Muscle layer of colon (tissue), 2 donors: ENCODE measurements around the gene C16orf87.
"Not testable (repeated sequence)": the region's sequence is repeated elsewhere in the genome, so short reads cannot be mapped to it uniquely, and the experiment has no call there.

Source experiments
- H3K27ac ChIP-seq: one replicate; pipeline ENCODE4 v1.7.0; 2013; ENCODE audit warnings: low read depth, mild to moderate bottlenecking, low read length, moderate library complexity
- H3K27me3 ChIP-seq, 2 donors: one replicate each; pipeline ENCODE4 v1.7.0; 2013; ENCODE audit warnings: low read length in 2 of 2, mild to moderate bottlenecking in 2 of 2; ENCODE audit not compliant: insufficient read depth in 2 of 2, control insufficient read depth in 1 of 2
- H3K36me3 ChIP-seq: one replicate; pipeline ENCODE4 v1.7.0; 2013; ENCODE audit warnings: mild to moderate bottlenecking, low read length; ENCODE audit not compliant: insufficient read depth
- H3K4me1 ChIP-seq: one replicate; pipeline ENCODE4 v1.7.0; 2013; ENCODE audit warnings: mild to moderate bottlenecking, low read length; ENCODE audit not compliant: insufficient read depth
- H3K4me3 ChIP-seq, 2 donors: one replicate each; pipeline ENCODE4 v1.7.0; 2013; ENCODE audit warnings: low read length in 2 of 2, low read depth in 1 of 2, mild to moderate bottlenecking in 1 of 2, moderate library complexity in 1 of 2
- H3K9ac ChIP-seq: one replicate; pipeline ENCODE4 v1.7.0; 2013; ENCODE audit warnings: low read length
- H3K9me3 ChIP-seq: one replicate; pipeline ENCODE4 v1.7.0; 2013; ENCODE audit warnings: mild to moderate bottlenecking, low read length
- donor health status: abdominal sarcoma.
- donor health status: Adenocarcinoma of cecum.

C16orf87 gene, protein sequence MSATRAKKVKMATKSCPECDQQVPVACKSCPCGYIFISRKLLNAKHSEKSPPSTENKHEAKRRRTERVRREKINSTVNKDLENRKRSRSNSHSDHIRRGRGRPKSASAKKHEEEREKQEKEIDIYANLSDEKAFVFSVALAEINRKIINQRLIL

DNA sequence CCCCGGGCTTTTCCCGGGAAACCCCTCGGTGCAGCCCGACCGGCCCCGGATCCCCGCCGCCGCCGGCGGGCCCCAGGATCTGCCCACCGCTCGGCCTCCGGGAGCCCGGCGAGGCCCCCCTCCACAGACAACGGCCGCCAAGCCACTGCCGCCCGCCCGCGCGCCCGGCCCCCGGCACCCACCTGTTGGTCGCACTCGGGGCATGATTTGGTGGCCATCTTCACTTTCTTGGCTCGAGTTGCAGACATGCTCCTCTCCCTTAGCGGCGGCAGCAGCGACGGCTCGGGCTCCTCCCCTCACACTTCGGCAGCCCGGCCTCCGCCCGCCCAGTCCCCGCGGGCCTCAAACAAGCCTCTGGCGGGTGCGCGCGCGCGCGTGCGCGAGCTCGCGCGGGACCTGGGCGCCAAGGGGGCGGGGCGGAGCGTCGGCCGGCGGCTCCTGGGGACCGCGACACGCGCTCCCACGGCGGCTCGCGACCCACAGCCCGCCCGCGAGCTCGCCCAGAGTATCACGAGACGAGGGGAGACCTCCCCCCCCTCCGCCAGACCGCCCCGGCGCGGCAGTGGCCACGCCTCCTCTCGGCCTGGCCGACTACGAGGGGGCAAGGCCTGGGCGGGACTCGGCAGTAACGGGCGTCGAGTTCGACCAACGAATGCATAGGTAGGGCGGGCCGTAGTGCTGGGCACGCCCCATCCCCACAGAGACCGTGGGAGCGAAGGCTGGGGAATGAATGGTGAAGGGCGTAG, at the start of gene C16orf87:
C16orf87 (minus strand) TSS at position 279 of the 746 bp plus-strand sequence; CDS start at position 248, 31 bp downstream.
- Histone ChIP-seq H3K4me3 (peak within 1 kb of the TSS; percentile 73 to 99), H3K36me3 (no peaks in the 10 kb centered on the region), H3K4me1 (peaks cover 9% of the 10 kb centered on the region), H3K27ac (peak within 1 kb of the TSS; percentile 92), H3K9ac (peak within 1 kb of the TSS; percentile 70), H3K9me3 (no peaks in the 10 kb centered on the region), H3K27me3 (no peaks in the 10 kb centered on the region)

DNA sequence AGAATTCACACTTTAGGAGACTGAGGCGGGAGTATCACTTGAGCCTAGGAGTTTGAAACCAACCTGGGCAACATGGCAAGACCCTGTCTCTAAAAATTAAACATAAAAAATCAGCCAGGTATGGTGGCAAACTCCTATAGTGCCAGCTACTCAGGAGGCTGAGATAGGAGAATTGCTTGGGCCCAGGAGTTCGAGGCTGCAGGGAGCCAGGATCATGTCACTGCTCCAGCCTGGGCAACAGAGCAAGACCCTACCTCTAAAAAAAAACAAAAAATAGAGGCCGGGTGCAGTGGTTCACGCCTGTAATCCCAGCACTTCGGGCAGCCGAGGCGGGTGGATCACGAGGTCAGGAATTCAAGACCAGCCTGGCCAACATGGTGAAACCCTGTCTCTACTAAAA, 44.3 kb upstream of the C16orf87 start:
- Histone ChIP-seq H3K27me3 (no peaks in the 10 kb centered on the region), H3K9ac (no peak overlapping the region), H3K36me3 (no peaks in the 10 kb centered on the region), H3K9me3 (no peaks in the 10 kb centered on the region), H3K4me3 (no peak overlapping the region), H3K27ac (no peak overlapping the region), H3K4me1 (no peaks in the 10 kb centered on the region)

DNA sequence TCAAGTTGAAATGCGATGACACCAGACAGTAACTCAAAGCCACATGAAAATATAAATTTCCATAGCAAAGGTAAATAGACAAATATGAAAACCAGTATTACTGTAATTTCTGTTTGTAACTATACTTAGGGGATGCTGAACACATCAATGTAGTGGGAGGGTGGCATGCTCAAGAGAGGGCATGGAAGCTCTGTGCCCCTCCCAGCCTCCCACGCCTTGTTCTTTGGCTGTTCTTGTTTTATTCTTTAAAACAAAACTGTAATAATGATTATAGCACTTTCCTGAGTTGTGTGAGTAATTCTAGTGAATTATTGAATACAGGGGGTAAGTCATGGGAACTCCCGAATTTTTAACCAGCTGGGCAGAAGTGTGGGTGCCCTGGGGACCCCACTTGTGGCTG, 42.2 kb upstream of the C16orf87 start:
- Histone ChIP-seq H3K9me3 (no peaks in the 10 kb centered on the region), H3K4me1 (no peaks in the 10 kb centered on the region), H3K27me3 (no peaks in the 10 kb centered on the region), H3K27ac (no peak overlapping the region), H3K4me3 (no peak overlapping the region), H3K36me3 (no peaks in the 10 kb centered on the region), H3K9ac (no peak overlapping the region)

DNA sequence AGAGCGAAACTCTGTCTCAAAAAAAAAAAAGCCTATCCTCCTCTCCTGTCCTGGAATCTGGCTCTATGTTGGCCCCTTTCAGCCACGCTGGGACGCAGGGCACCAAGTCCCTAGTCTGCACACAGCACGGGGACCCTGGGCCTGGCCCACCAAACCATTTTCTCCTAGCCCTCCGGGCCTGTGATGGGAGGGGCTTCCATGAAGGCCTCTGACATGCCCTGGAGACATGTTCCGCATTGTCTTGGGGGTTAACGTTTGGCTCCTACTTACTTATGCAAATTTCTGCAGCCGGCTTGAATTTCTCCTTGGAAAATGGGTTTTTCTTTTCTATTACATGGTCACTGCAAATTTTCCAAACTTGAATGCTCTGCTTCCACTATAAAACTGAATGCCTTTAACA, 40.6 kb upstream of the C16orf87 start:
- no peaks in the 10 kb centered on the region for H3K9me3 ChIP-seq
- H3K36me3 ChIP-seq: no peaks in the 10 kb centered on the region
- no peak overlapping the region for H3K9ac ChIP-seq
- no peaks in the 10 kb centered on the region for H3K27me3 ChIP-seq
- no peak overlapping the region for H3K4me3 ChIP-seq
- no peak overlapping the region for H3K27ac ChIP-seq
- no peaks in the 10 kb centered on the region for H3K4me1 ChIP-seq

DNA sequence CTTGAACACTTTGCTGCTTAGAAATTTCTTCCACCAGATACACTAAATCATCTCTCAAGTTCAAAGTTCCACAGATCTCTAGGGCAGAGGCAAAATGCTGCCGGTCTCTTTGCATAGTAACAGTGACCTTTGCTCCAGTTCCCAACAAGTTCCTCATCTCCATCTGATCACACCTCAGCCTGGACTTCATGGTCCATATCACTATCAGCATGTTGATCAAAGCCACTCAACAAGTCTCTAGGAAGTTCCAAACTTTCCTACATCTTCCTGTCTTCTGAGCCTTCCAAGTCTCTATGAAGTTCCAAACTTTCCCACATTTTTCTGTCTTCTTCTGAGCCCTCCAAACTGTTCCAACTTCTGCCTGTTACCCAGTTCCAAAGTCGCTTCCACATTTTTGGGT, 37.9 kb upstream of the C16orf87 start:
- H3K4me1 ChIP-seq, H3K9ac ChIP-seq, H3K27me3 ChIP-seq, H3K36me3 ChIP-seq, H3K9me3 ChIP-seq, H3K27ac ChIP-seq, H3K4me3 ChIP-seq: not testable (repeated sequence)

DNA sequence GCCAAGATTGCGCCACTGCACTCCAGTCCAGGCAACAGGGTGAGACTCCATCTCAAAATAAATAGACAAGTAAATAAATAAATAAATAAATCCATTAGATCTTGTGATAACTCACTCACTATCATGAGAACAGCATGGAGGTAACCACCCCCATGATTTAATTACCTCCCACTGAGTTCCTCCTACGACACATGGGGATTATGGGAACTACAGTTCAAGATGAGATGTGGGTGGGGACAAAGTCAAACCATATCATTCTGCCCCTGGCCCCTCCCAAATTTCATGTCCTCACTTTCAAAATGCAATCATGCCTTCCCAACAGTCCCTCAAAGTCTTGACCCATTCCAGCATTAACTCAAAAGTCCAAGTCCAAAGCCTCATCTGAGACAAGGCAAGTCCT, 36.5 kb upstream of the C16orf87 start:
- H3K9ac ChIP-seq, H3K4me1 ChIP-seq, H3K9me3 ChIP-seq, H3K36me3 ChIP-seq, H3K27me3 ChIP-seq, H3K4me3 ChIP-seq, H3K27ac ChIP-seq: not testable (repeated sequence)

DNA sequence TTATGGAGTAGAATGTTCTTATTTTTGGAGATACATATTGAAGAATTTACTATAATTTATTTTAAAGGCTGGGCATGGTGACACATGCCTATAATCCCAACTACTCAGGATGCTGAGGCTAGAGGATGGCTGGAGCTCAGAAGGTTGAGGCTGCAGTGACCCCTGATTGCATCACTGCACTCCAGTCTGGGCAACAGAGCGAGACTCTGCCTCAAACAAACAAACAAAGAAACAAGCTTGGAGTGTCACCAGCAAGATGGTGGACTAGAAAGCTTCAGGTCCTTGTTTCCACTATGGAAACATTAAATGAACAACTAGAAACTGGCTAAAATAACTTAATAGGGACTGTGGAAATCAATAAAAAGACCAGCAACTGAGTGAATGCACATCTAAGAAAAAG, 35.3 kb upstream of the C16orf87 start:
- Histone ChIP-seq H3K9ac (no peak overlapping the region), H3K36me3 (no peaks in the 10 kb centered on the region), H3K27ac (no peak overlapping the region), H3K4me3 (no peak overlapping the region), H3K4me1 (no peaks in the 10 kb centered on the region), H3K9me3 (no peaks in the 10 kb centered on the region), H3K27me3 (no peaks in the 10 kb centered on the region)

DNA sequence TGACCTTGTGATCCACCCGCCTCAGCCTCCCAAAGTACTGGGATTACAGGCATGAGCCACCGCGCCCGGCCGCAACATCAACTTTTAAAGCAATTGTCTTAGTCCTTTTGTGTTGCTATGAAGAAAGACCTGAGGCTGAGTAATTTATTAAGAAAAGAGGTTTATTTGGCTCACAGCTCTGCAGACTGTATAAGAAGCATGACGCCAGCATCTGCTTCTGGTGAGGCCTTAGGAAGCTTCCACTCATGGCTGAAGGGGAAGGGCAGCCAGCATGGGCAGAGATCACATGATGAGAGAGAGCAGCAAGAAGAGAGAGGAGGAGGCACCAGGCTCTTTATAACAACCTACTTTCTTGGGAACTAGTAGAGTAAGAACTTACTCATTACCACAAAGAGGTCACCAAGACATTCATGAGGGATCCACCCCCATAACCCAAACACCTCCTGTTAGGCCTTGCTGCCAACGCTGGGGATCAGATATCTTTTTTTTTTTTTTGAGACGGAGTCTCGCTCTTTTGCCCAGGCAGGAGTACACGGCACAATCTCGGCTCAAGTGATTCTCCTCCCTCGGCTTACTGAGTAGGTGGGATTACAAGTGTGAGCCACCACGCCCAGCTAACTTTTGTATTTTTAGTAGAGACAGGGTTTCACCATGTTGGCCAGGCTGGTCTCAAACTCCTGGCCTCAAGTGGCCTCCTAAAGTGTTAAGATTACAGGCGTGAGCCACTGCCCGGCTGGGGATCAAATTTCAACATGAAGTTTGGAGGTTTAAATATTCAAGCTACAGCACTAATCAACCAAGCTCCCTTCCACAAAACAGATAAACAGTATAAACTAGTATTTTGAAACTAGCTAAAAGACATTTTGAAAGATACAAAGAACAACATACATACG, 31.8 kb upstream of the C16orf87 start:
- no peak overlapping the region for H3K9ac ChIP-seq
- H3K9me3 ChIP-seq: no peaks in the 10 kb centered on the region
- H3K4me3 ChIP-seq: no peak overlapping the region
- H3K27me3 ChIP-seq: no peaks in the 10 kb centered on the region
- H3K27ac ChIP-seq: no peak overlapping the region
- no peaks in the 10 kb centered on the region for H3K36me3 ChIP-seq
- no peaks in the 10 kb centered on the region for H3K4me1 ChIP-seq

DNA sequence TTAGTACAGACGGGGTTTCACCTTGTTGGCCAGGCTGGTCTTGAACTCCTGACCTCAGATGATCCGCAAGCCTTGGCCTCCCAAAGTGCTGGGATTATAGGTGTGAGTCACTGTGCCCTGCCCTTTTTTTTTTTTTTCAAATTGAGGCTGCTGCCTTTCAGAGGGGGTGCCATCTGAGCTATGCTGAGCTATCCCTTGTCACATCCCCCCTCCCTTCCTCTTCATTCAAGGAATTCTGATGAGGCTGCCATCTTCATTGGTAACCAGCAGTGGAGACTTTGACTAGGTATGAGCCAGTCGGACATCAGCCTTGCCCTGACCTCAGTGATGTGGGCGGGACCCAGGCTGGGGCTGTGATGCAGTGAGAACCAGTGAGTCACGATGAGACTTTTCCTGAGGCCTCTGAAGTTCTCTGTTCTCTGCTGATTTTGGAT, 28.8 kb upstream of the C16orf87 start:
- Histone ChIP-seq H3K9me3 (no peaks in the 10 kb centered on the region), H3K36me3 (no peaks in the 10 kb centered on the region), H3K4me3 (no peak overlapping the region), H3K4me1 (peaks cover 6% of the 10 kb centered on the region), H3K27ac (no peak overlapping the region), H3K27me3 (no peaks in the 10 kb centered on the region), H3K9ac (no peak overlapping the region)

DNA sequence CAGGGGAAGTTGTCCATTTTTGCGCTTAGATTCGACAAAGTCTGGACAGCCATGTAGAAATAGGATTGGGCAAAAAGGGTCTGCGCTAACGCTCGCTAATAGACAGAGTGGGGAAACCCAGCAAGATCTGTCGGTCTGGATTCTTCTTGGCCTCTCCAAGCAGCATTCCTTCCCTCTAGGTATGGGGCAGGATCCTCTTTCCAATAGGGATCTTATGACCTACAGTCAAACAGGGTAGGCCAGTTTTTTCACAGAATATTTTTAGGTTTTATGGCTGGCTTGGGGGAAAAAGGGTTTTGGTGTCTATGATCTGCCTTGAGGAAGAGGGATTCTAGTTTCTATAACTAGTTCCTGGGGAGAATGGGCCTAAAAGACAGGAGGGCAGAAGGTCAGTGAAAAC, 27.2 kb upstream of the C16orf87 start:
- Histone ChIP-seq H3K4me1 (peaks cover 6% of the 10 kb centered on the region), H3K36me3 (no peaks in the 10 kb centered on the region), H3K27me3 (no peaks in the 10 kb centered on the region), H3K27ac (no peak overlapping the region), H3K9me3 (no peaks in the 10 kb centered on the region), H3K9ac (no peak overlapping the region), H3K4me3 (no peak overlapping the region)

DNA sequence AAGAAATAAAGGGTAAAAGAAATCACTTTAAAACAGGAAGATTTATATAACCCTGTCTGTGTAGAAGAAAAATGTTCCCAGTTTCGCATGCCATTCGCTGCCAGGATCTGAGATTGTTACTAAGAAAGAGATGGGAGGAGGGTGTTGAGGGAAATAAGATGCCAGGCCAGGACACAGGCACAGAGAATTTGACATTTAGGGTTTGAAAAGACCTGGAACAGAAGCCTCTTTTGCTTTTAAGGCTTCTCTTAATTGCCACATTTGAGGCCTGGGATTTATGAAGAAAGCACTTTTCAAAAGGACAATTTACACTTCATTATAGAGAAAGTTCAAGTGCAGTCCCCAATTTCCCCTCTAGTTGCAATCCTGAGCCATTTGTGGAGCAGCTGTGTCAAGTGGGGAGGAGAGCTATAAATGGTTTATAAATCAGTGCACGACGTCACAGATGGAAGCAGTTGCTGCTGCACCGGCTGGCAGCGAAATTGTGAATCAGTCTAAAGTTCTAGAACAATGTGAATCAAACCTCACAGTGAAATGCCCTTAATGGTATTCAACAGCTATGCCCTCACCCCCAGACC, 26.5 kb upstream of the C16orf87 start:
- H3K27me3 ChIP-seq: no peaks in the 10 kb centered on the region
- peaks cover 6% of the 10 kb centered on the region for H3K4me1 ChIP-seq
- H3K4me3 ChIP-seq: no peak overlapping the region
- no peak overlapping the region for H3K27ac ChIP-seq
- no peak overlapping the region for H3K9ac ChIP-seq
- no peaks in the 10 kb centered on the region for H3K36me3 ChIP-seq
- H3K9me3 ChIP-seq: no peaks in the 10 kb centered on the region
